Measurements from ENCODE around the gene NGB. TPM values are rescaled to one million over a fixed set of nuclear protein-coding genes. Genes with fewer than 3 reads are reported as not detected.
A peak's percentile ranks its signal among the peaks of the same experiment; 100 is the strongest.

The NGB gene
- total RNA-seq, 1 donor from 2014 or later = not detected

- Histone ChIP-seq H3K27me3 (ENCODE audit: low read depth) (no peaks in the 10 kb centered on the region), H3K4me1 (no peaks in the 10 kb centered on the region), H3K36me3 (no peaks in the 10 kb centered on the region), H3K27ac (no peak overlapping the region), H3K9me3 (no peaks in the 10 kb centered on the region), H3K4me3 (no peak overlapping the region)
- no peak for TF ChIP-seq CTCF (IDR thresholded peaks at IDR 0.05)
- DNase-seq (no peak), ATAC-seq (no peak)
- intact Hi-C loops (cut with DNase I) = no loop called here
Measured at GRCh38 chr14:77230914-77231313, 40.1 kb downstream of the NGB start.

GRCh38 chr14:77228056-77228455 is 43.0 kb downstream of the NGB start:
- no peak for DNase-seq
- H3K36me3 ChIP-seq = no peaks in the 10 kb centered on the region
- H3K27me3 ChIP-seq (ENCODE audit: low read depth) = no peaks in the 10 kb centered on the region
- no peaks in the 10 kb centered on the region for H3K9me3 ChIP-seq
- no peak overlapping the region for H3K4me3 ChIP-seq
- no peak for ATAC-seq
- intact Hi-C loops (cut with DNase I) = no loop called here
- no peaks in the 10 kb centered on the region for H3K4me1 ChIP-seq
- H3K27ac ChIP-seq = no peak overlapping the region
- TF ChIP-seq CTCF (IDR thresholded peaks at IDR 0.05) = no peak

GRCh38 chr14:77225892-77226557 is 45.0 kb downstream of the NGB start:
- Histone ChIP-seq H3K4me3 (no peak overlapping the region), H3K36me3 (no peaks in the 10 kb centered on the region), H3K9me3 (no peaks in the 10 kb centered on the region), H3K27me3 (ENCODE audit: low read depth) (no peaks in the 10 kb centered on the region), H3K27ac (no peak overlapping the region), H3K4me1 (no peaks in the 10 kb centered on the region)
- intact Hi-C loops (cut with DNase I) = no loop called here
- DNase-seq (no peak), ATAC-seq (peak in 1 of 2 donors; percentile 8)
- no peak for TF ChIP-seq CTCF (IDR thresholded peaks at IDR 0.05)

GRCh38 chr14:77225254-77225653 is 45.8 kb downstream of the NGB start:
- intact Hi-C loops (cut with DNase I) = no loop called here
- DNase-seq (no peak), ATAC-seq (no peak)
- Histone ChIP-seq H3K9me3 (no peaks in the 10 kb centered on the region), H3K27ac (no peak overlapping the region), H3K27me3 (ENCODE audit: low read depth) (no peaks in the 10 kb centered on the region), H3K4me1 (no peaks in the 10 kb centered on the region), H3K36me3 (no peaks in the 10 kb centered on the region), H3K4me3 (no peak overlapping the region)
- no peak for TF ChIP-seq CTCF (IDR thresholded peaks at IDR 0.05)

GRCh38 chr14:77224212-77224611 is 46.8 kb downstream of the NGB start:
- H3K4me1 ChIP-seq = no peaks in the 10 kb centered on the region

More at GRCh38 chr14:77224212-77224611, 46.8 kb downstream of the NGB start:
- Histone ChIP-seq H3K27ac (no peak overlapping the region), H3K4me3 (no peak overlapping the region), H3K9me3 (no peaks in the 10 kb centered on the region), H3K27me3 (ENCODE audit: low read depth) (peaks cover 5% of the 10 kb centered on the region), H3K36me3 (no peaks in the 10 kb centered on the region)
- intact Hi-C loops (cut with DNase I) = no loop called here
- no peak for ATAC-seq
- DNase-seq = no peak
- TF ChIP-seq CTCF (IDR thresholded peaks at IDR 0.05) = no peak

Measured in lower lobe of right lung (tissue), 2 donors.